ACC112 (cell line): ENCODE data around the gene GMIP.
"Not testable (repeated sequence)": the region's sequence is repeated elsewhere in the genome, so short reads cannot be mapped to it uniquely, and the experiment has no call there.

Source experiments
- H2AFZ ChIP-seq: fragments of 200-600 bp; sonication (generic); one replicate; pipeline ENCODE4 v1.6.0; 2017; ENCODE audit warnings: antibody characterized with exemption, low read length; ENCODE audit not compliant: unreplicated experiment
- H3K27ac ChIP-seq: fragments of 200-600 bp; sonication (generic); 2 replicates; pipeline ENCODE4 v1.5.1; 2014; ENCODE audit warnings: low read depth, mild to moderate bottlenecking, antibody characterized with exemption, low read length, moderate library complexity
- H3K27me3 ChIP-seq: fragments of 200-600 bp; sonication (generic); 2 replicates; pipeline ENCODE4 v1.6.1; 2014; ENCODE audit warnings: mild to moderate bottlenecking, antibody characterized with exemption, low read length, moderate library complexity, mixed read lengths; ENCODE audit not compliant: insufficient read depth
- H3K36me3 ChIP-seq: fragments of 200-600 bp; sonication (generic); 2 replicates; pipeline ENCODE4 v1.6.1; 2016; ENCODE audit warnings: mild to moderate bottlenecking, antibody characterized with exemption, low read length, moderate library complexity, mixed read lengths; ENCODE audit not compliant: insufficient read depth
- H3K4me1 ChIP-seq: fragments of 200-600 bp; sonication (generic); one replicate; pipeline ENCODE4 v1.6.1; 2016; ENCODE audit warnings: low read length, mixed read lengths; ENCODE audit not compliant: insufficient read depth, unreplicated experiment, control insufficient read depth
- H3K4me3 ChIP-seq: fragments of 200-600 bp; sonication (generic); 2 replicates; pipeline ENCODE4 v1.5.1; 2014; ENCODE audit warnings: mild to moderate bottlenecking, low read depth, low read length
- H3K79me2 ChIP-seq: fragments of 200-600 bp; sonication (generic); one replicate; pipeline ENCODE4 v1.6.0; 2016; ENCODE audit warnings: low read length; ENCODE audit not compliant: control insufficient read depth, unreplicated experiment, insufficient read depth

The GMIP gene

DNA sequence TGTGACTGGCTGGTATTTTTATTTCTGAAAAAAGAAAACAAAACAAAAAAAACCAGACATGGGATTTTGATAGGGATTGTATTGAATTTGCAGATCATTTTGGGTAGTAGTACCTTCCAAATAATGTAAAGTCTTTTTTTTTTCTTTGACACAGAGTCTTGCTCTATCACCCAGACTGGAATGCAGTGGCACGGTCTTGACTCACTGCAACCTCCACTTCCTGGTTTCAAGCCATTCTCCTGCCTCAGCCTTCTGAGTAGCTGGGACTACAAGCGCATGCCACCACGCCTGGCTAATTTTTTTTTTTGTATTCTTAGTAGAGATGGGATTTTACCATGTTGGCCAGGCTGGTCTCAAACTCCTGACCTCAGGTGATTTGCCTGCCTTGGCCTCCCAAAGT lies 29.4 kb upstream of the GMIP start:
- Histone ChIP-seq H3K4me1 (peaks cover 4% of the 10 kb centered on the region), H2AFZ (no peak overlapping the region), H3K4me3 (no peak overlapping the region), H3K36me3 (peaks cover 24% of the 10 kb centered on the region), H3K27ac (no peak overlapping the region), H3K79me2 (peaks cover 19% of the 10 kb centered on the region), H3K27me3 (no peaks in the 10 kb centered on the region)

DNA sequence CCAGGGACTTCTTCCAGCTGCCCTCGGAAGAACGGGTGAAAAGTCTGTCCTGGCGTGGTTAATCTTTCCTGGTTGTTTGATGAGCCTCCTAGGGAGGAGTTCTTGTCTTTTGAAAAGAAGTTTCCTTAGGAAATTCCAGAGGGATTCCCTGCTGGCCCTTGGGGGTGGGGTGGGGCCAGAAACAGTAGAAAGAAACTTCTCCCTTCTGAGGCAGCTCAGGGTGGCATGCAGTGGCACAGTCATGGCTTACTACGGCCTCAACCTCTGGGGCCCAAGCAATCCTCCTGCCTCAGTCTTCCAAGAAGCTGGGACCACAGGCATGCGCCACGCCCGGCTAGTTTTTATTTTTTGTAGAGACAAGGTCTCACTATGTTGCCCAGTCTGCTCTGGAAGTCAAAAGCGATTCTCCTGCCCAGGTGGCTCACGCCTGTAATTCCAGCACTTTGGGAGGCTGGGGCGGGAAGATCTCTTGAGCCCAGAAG lies 26.7 kb upstream of the GMIP start:
- Histone ChIP-seq H3K4me3 (peak overlapping the region; percentile 81), H3K27ac (no peak overlapping the region), H2AFZ (peak overlapping the region; percentile 25), H3K27me3 (no peaks in the 10 kb centered on the region), H3K79me2 (peaks cover 19% of the 10 kb centered on the region), H3K36me3 (peaks cover 11% of the 10 kb centered on the region), H3K4me1 (peaks cover 4% of the 10 kb centered on the region)

DNA sequence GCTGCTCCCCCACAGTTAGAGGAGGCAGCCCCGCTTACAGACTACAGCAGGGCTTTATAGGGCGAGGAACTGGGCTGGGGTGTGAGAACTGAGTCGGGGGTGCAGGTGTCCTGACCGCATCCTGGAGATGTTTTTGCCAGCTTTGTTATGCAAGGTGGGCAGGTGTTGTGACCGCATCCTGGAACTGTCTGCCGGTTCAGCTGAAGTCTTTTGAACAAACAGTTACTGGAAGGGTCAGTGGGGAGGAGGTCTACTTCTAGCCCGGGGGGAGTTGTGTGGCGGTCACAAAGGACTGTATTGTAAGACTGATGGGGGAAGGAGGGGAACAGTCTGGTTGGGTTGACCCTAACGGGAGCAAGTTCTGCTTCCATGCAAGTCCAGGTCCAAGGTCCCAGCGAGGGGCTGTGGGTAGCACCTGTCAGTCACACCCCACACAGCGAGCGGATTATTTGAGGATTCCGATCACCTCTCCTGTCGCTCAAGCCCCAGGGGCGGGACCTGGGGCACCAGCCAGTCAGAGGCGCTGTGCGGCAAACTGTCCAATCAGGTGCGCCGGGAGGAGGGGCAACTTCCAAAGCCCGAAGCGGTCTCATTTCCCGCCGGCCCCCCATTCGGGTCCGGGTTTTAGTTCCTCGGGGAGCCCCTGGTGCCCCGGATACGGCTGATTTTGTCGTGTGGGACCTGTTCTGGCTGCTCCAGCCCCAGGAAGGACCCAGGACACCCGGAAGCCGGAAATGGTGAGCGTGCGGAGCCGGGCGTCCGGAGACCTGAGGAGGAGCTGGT lies 25.0 kb upstream of the GMIP start, which contains the start of gene ZNF101:
Gene ZNF101 (plus strand): TSS at position 610 of the 783 bp plus-strand sequence. CDS start 125 bp downstream, at position 735.
- no peaks in the 10 kb centered on the region for H3K27me3 ChIP-seq
- H3K27ac ChIP-seq, result peak within 1 kb of the TSS; percentile 80
- H2AFZ ChIP-seq, result peak within 1 kb of the TSS; percentile 55
- H3K79me2 ChIP-seq, result peaks cover 18% of the 10 kb centered on the region
- H3K4me3 ChIP-seq, result peak within 1 kb of the TSS; percentile 81
- H3K36me3 ChIP-seq, result peaks cover 3% of the 10 kb centered on the region; the same call in 1 of the 2 replicates
- H3K4me1 ChIP-seq, result peaks cover 4% of the 10 kb centered on the region

DNA sequence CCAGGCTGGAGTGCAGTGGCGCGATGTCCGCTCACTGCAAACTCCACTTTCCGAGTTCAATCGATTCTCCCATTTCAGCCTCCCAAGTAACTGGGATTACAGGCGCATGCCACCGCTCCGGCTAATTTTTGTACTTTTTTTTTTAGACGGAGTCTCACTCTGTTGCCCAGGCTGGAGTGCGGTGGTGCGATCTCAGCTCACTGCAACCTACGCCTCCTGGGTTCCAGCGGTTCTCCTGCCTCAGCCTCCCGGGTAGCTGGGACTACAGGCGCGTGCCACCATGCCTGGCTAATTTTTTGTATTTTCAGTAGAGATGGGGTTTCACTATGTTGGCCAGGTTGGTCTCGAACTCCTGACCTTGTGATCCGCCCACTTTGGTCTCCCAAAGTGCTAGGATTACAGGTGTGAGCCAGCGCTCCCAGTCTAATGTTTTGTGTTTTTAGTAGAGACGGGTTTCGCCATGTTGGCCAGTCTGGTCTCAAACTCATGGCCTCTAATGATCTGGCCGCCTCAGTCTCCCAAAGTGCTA lies 22.0 kb upstream of the GMIP start:
- H3K36me3 ChIP-seq, H3K4me3 ChIP-seq, H3K27ac ChIP-seq, H3K27me3 ChIP-seq, H2AFZ ChIP-seq: not testable (repeated sequence)
- Histone ChIP-seq H3K79me2 (peaks cover 37% of the 10 kb centered on the region), H3K4me1 (peaks cover 18% of the 10 kb centered on the region)

DNA sequence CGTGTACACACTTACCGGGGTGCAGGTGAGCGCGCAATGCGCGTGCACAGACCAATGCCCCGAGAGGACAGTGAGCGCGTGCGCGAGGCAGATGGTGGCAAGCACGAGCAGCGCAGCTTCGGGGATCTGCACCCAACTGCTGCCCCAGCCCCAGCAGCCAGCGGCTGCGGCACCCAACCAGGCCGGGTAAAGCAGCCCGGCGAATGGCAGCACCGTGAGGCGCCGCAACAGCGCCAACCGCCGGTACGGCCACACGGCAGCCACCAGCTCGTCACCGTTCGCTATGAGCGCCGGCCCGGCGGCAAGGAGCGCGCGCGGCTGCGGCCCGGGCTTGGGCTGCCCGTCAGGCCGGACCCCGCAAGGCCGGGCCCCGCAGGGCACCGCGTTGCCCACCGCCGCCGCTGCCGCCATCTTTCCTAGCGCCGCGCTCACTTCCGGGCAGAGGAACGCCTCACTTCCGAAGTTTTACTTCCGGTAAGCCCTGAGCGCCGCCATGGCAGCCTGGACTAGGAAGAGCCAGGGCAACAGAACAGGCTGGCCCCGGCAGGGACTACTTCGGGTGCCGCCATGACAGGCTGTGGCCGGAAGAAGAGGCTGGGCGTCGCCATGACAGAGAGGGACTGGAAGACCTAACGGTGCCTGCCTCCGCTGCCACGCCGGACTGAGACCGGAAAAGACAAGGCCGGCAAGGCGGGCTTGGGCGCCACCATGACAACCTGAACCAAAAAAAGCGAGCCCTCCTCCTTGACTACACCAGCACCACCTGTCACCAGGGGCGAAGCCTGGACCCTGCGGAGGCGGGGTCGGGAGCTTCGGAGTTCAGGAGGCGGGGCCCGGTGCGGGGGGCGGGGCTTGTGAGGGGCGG lies 20.0 kb upstream of the GMIP start, which contains the start of gene ATP13A1:
Gene ATP13A1 (minus strand): TSS at position 421 of the 865 bp plus-strand sequence. CDS start 10 bp downstream, at position 411.
- Histone ChIP-seq H3K36me3 (0 out of 2 replicates have a peak, but pooled peaks cover under 1% of the 10 kb centered on the region), H3K27ac (peak within 1 kb of the TSS; percentile 89), H2AFZ (peak within 1 kb of the TSS; percentile 81), H3K27me3 (no peaks in the 10 kb centered on the region), H3K4me3 (peak within 1 kb of the TSS; percentile 99), H3K4me1 (peaks cover 14% of the 10 kb centered on the region), H3K79me2 (peaks cover 27% of the 10 kb centered on the region)

DNA sequence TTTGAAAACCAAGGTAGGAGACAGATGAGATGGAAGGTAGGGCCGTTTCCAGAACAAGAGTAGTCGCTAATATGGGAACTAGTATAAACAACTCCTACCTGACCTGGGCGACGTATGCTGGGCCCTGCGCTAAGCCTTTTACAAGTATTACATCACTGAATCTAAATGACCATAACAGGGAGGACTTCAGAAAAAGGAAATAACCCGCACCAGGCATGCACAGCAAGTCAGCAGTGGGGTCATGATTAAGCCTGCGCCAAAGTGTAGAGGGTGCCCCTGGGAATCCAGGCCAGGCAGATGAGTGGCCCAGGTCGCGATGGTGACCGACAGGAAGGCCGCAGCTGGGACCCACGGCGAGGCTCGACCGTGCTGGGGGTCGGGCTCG lies 19.4 kb upstream of the GMIP start:
- Histone ChIP-seq H3K27ac (peak overlapping the region; percentile 89), H3K36me3 (0 out of 2 replicates have a peak, but pooled peaks cover 6% of the 10 kb centered on the region), H2AFZ (peak overlapping the region; percentile 81), H3K4me1 (peaks cover 14% of the 10 kb centered on the region), H3K4me3 (peak overlapping the region; percentile 99), H3K79me2 (peaks cover 27% of the 10 kb centered on the region), H3K27me3 (no peaks in the 10 kb centered on the region)

DNA sequence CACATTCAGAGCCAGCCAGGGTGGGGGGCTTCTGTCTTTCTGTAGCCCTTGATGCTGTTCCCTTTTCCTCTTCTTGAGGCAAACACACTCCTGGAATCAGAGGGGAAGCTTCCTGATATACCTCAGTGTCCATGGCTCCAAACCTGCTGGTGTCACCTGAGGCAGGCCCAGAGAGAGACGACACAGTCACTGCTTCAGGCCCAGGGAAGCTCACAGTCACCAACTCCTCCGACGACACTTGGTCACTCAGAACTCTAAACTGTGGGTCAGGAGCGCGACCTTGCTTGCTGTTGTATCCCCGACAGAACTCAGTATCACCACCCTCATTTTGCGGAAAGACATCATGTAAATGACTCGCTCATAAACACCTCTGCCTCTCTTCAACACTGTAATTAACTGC lies 18.9 kb upstream of the GMIP start:
- Histone ChIP-seq H3K27ac (no peak overlapping the region), H3K4me3 (peak overlapping the region; percentile 99), H2AFZ (no peak overlapping the region), H3K4me1 (peaks cover 14% of the 10 kb centered on the region), H3K27me3 (no peaks in the 10 kb centered on the region), H3K79me2 (peaks cover 27% of the 10 kb centered on the region), H3K36me3 (0 out of 2 replicates have a peak, but pooled peaks cover 6% of the 10 kb centered on the region)

DNA sequence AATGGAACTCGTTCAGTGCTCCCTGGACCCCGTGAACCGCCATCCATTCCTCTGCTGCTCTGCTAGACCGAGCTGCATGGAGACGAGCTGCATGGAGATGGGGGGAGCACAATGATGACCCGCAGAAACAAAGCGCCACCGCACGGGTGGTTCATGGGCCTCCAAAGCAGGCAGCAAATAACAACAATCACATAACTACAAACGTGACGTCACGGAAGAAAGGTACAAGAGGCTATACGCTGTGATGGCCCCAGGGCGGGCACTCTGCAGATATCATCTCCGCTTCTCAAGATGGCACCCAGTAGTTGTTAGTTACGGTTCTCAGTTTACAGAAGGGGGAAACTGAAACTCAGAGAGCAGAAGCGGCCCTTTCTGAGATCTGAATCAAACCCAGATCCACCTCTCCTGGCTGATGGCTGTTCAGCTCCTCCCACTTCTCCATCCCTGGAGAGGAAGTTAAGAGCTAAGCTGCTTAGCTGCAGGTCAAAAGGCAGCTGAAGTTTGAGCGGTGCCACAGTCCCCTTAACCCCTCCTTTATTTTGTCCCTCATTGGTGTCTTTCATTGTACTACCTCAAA lies 18.3 kb upstream of the GMIP start:
- Histone ChIP-seq H3K4me3 (peak overlapping the region; percentile 99), H3K79me2 (peaks cover 27% of the 10 kb centered on the region), H3K36me3 (0 out of 2 replicates have a peak, but pooled peaks cover 6% of the 10 kb centered on the region), H3K27ac (no peak overlapping the region), H3K4me1 (peaks cover 14% of the 10 kb centered on the region), H3K27me3 (no peaks in the 10 kb centered on the region), H2AFZ (no peak overlapping the region)

DNA sequence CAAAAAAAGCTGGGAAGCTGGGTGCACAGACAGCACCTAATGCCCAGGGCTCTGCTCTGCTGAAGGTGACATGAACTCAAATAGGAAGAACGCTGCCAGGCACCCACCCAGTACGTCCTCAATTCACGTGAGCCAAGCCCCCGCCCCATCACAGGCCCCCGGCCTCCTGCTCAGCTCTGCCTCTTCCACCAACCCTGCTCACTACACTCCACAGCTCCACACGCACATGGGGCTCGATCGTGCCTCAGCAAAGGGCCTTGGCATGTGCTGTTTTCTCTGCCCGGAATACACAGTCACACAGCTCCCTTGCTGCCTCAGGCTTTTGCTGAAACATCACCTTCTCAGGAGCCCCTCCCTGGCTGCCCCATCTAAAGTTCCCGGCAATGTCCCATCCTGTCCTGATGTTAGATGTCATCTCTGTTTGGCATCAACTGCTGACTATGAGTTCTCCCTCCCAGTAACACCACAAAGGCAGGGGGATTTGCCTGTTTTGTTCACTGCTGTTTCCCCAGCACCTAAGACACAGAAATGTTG lies 17.8 kb upstream of the GMIP start:
- H3K27me3 ChIP-seq, result no peaks in the 10 kb centered on the region
- H3K79me2 ChIP-seq, result peaks cover 27% of the 10 kb centered on the region
- peaks cover 14% of the 10 kb centered on the region for H3K4me1 ChIP-seq
- no peak overlapping the region for H3K27ac ChIP-seq
- 0 out of 2 replicates have a peak, but pooled peaks cover 6% of the 10 kb centered on the region for H3K36me3 ChIP-seq
- H3K4me3 ChIP-seq, result peak overlapping the region; percentile 99
- no peak overlapping the region for H2AFZ ChIP-seq
